PC-9 (cell line): ENCODE results near the gene ZNF606.

Experiments used
- CTCF ChIP-seq: fragments of 200-600 bp; sonication (generic); conservative IDR thresholded peaks from 2 replicates; pipeline ENCODE4 v1.6.1; 2017; ENCODE audit warnings: mixed run types, antibody characterized with exemption, mild to moderate bottlenecking, moderate library complexity
- EZH2 ChIP-seq: fragments of 200-600 bp; sonication (generic); IDR thresholded peaks from 2 replicates; pipeline ENCODE4 v1.8.0; 2017; ENCODE audit warnings: antibody characterized with exemption, low read depth

DNA sequence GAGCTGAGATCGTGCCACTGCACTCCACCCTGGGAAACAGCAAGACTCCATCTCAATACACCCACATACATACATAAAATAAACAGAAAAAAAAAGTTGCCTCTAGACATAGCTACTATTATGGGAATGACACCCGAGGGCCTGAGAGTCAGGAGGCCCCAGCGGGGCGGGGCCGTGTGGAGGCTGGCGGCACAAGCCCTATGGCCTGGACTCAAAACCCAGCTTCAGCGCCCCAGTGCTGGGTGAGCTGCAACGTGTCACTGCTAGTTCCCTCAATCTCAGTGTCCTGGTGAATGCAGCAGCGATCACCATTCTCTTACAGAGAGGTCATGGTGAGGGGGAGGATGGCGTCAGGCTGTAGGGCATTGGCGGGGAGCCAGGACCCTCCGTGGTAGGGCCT, 22.0 kb upstream of the ZNF606 start:
- no peak for TF ChIP-seq CTCF
- TF ChIP-seq EZH2: no peak
